Neutrophil (primary cell): Measurements from ENCODE around the gene ADRB2.

Source experiments
- H3K27ac ChIP-seq: fragments of 200-600 bp; sonication (generic); 2 replicates; pipeline ENCODE4 v1.5.1; 2016; ENCODE audit warnings: mild to moderate bottlenecking, moderate library complexity
- H3K27me3 ChIP-seq: fragments of 200-600 bp; sonication (generic); 2 replicates; pipeline ENCODE4 v1.6.0; 2016; ENCODE audit warnings: mild to moderate bottlenecking
- H3K36me3 ChIP-seq: fragments of 200-600 bp; sonication (generic); 2 replicates; pipeline ENCODE4 v1.5.1; 2017
- H3K4me1 ChIP-seq, 2 experiments: fragments of 200-600 bp in 1 of 2; sonication (generic) in 1 of 2; 1 replicate in 1 of 2; 2 replicates in 1 of 2; pipeline versions ENCODE4 v1.5.1 to v1.6.1; 2013 to 2016; ENCODE audit warnings: low read depth in 1 of 2, low read length in 1 of 2, mild to moderate bottlenecking in 1 of 2, moderate library complexity in 1 of 2; ENCODE audit not compliant: control insufficient read depth in 1 of 2, insufficient read depth in 1 of 2
- H3K4me3 ChIP-seq, 2 experiments: fragments of 200-600 bp in 1 of 2; sonication (generic) in 1 of 2; 1 replicate in 1 of 2; 2 replicates in 1 of 2; pipeline ENCODE4 v1.5.1; 2013 to 2016; ENCODE audit warnings: low read depth in 1 of 2, low read length in 1 of 2, mild to moderate bottlenecking in 1 of 2, moderate library complexity in 1 of 2
- H3K9me3 ChIP-seq: fragments of 200-600 bp; sonication (generic); 2 replicates; pipeline ENCODE4 v1.5.1; 2016
- TF ChIP-seq, protein P1 (sequence below): fragments of 200-600 bp; sonication (generic); IDR thresholded peaks from 2 replicates; pipeline ENCODE4 v1.5.1; 2016; ENCODE audit warnings: antibody characterized with exemption

ADRB2 gene

DNA sequence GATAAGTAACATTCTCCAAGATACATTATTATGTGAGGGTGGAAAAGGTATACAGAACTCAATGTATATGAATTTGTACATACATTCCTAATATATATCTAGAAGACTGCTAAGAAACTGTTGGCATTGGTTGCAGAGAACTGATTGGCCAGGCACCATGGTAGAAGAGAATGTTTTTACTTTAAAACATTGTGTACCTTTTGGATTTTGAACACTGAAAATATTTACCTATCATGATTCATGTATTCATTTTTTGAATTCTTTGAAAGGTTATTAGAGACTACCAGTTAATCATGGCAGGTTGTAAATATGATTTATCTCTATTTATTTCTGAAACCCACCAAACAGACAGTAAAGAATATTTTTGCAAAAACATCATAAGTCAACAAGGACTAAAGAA lies 41.2 kb upstream of the ADRB2 start:
- peaks cover 7 to 14% of the 10 kb centered on the region in 2 experiments for H3K4me1 ChIP-seq
- H3K27me3 ChIP-seq = no peaks in the 10 kb centered on the region
- H3K36me3 ChIP-seq = no peaks in the 10 kb centered on the region
- no peak overlapping the region for H3K27ac ChIP-seq
- TF ChIP-seq, protein P1, sequence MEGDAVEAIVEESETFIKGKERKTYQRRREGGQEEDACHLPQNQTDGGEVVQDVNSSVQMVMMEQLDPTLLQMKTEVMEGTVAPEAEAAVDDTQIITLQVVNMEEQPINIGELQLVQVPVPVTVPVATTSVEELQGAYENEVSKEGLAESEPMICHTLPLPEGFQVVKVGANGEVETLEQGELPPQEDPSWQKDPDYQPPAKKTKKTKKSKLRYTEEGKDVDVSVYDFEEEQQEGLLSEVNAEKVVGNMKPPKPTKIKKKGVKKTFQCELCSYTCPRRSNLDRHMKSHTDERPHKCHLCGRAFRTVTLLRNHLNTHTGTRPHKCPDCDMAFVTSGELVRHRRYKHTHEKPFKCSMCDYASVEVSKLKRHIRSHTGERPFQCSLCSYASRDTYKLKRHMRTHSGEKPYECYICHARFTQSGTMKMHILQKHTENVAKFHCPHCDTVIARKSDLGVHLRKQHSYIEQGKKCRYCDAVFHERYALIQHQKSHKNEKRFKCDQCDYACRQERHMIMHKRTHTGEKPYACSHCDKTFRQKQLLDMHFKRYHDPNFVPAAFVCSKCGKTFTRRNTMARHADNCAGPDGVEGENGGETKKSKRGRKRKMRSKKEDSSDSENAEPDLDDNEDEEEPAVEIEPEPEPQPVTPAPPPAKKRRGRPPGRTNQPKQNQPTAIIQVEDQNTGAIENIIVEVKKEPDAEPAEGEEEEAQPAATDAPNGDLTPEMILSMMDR = no peak
- no peaks in the 10 kb centered on the region for H3K9me3 ChIP-seq
- no peak overlapping the region for H3K4me3 ChIP-seq

DNA sequence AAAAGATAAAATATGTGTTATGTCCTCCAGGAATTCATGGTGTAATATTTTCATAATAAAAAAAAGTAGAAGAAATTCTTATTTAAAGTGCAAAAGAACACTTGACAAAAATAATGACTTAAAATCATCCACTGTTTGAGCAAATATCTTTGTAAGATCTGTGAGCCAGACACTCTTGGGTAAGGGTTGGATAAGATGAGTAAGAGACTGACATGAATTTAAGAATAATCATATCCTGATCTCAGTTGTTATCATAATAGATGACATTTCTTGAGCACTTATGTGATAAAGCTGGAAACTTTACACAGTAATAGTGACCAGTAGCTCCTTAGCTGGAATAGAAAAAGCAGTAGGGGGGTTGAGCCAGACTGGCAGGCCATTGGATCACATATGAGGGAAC lies 40.0 kb upstream of the ADRB2 start:
- H3K27ac ChIP-seq = no peak overlapping the region
- no peaks in the 10 kb centered on the region for H3K27me3 ChIP-seq
- peaks cover 7 to 14% of the 10 kb centered on the region in 2 experiments for H3K4me1 ChIP-seq
- no peaks in the 10 kb centered on the region for H3K36me3 ChIP-seq
- H3K4me3 ChIP-seq = no peak overlapping the region
- no peaks in the 10 kb centered on the region for H3K9me3 ChIP-seq
- TF ChIP-seq, protein P1 = no peak

DNA sequence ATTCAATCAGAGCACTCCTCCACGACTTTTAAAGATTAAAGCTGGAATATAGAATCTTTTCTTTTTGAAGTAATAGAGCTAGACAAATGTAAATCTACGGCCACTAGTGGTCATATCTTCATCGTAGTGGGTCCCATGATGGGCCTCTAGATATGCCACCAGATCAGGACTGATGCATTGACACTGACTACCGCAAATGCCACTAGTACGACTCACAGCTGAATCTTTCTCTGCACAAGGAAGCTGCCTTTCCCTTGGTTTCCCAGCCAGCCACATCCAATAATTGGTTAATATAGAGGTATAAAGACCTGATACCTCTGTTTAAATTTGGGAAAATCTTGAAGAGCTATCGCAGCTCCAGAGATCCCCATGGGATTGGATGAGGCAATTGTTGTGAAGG lies 37.8 kb upstream of the ADRB2 start:
- no peaks in the 10 kb centered on the region for H3K9me3 ChIP-seq
- no peak overlapping the region for H3K27ac ChIP-seq
- no peaks in the 10 kb centered on the region for H3K27me3 ChIP-seq
- H3K36me3 ChIP-seq = no peaks in the 10 kb centered on the region
- H3K4me1 ChIP-seq = peaks cover 0 to 2% of the 10 kb centered on the region in 2 experiments
- TF ChIP-seq, protein P1 = no peak
- no peak overlapping the region for H3K4me3 ChIP-seq

DNA sequence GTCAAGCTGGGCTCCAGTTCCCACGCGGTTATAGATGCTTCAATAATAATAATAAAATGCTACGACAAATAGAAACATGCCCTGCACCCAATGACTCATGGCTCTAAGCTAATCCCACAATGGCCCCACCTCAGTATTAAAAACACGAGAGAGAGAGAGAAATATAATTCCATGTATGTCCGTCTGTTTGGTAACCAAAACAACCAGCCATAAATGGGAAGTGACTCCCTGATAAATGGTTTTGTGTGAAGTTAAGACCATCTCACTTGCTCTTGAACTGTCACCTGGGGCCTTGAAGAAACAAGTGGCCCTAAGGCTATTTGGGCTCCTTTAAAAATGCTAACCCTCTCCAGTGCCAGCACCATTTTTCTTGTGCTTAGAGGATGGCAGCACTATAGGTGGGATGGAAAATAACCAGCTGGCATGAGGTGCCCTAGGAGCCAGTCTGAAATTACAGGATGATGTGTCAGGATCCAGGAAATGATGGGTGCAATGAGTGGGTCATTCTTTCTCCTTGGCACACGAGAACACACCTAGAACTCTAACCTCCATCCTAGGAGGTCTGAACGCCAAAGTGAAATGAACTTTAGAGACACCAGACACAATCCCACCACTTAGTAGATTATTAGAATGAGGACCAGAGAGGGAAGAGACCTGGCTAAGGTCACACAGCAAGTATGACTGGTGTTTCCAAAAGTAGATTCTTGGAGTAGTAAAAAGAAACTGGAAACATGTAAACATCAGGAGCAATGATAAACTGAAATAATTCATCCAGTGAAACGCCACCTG lies 35.7 kb upstream of the ADRB2 start:
- TF ChIP-seq, protein P1 = no peak
- H3K4me1 ChIP-seq = peaks cover 13 to 20% of the 10 kb centered on the region in 2 experiments
- H3K27ac ChIP-seq = no peak overlapping the region
- no peaks in the 10 kb centered on the region for H3K9me3 ChIP-seq
- no peaks in the 10 kb centered on the region for H3K36me3 ChIP-seq
- H3K27me3 ChIP-seq = no peaks in the 10 kb centered on the region
- no peak overlapping the region for H3K4me3 ChIP-seq

DNA sequence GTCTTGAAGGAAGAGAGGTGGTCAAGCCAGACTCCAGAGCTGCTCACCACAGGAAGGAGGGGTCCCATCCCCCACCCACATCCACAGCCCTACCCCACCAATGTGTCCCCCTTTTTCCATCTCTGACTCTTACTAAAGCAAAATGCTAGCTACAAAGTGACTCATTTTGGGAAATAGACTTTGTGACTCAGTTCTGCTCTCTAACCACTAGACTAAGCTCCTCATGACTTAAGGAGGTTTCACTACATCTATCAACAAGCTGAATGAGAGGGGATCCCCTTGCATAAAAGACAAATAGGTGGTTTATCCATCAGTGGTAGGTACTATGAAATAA lies 35.1 kb upstream of the ADRB2 start:
- Histone ChIP-seq H3K27me3 (no peaks in the 10 kb centered on the region), H3K27ac (no peak overlapping the region), H3K4me1 (peaks cover 17 to 25% of the 10 kb centered on the region in 2 experiments), H3K36me3 (no peaks in the 10 kb centered on the region), H3K4me3 (no peak overlapping the region), H3K9me3 (no peaks in the 10 kb centered on the region)
- TF ChIP-seq, protein P1 = no peak
